RPMI8226 (cell line): ENCODE results near the gene PIF1.
A peak's percentile ranks its signal among the peaks of the same experiment; 100 is the strongest.

Experiments
- DNase-seq: peaks from one replicate; pipeline ENCODE4 v3.0.0-alpha.2; 2015

The PIF1 gene

GRCh38 chr15:64825431-64826294 is at the start of gene PIF1:
PIF1 (minus strand) TSS chr15:64825647; CDS start chr15:64824335, 1,312 bp downstream.
- DNase-seq: peak; percentile 100

GRCh38 chr15:64870353-64870752 is 44.9 kb upstream of the PIF1 start:
- no peak for DNase-seq

- DNase-seq: no peak
Observed at GRCh38 chr15:64869501-64869900, 44.1 kb upstream of the PIF1 start.

DNA sequence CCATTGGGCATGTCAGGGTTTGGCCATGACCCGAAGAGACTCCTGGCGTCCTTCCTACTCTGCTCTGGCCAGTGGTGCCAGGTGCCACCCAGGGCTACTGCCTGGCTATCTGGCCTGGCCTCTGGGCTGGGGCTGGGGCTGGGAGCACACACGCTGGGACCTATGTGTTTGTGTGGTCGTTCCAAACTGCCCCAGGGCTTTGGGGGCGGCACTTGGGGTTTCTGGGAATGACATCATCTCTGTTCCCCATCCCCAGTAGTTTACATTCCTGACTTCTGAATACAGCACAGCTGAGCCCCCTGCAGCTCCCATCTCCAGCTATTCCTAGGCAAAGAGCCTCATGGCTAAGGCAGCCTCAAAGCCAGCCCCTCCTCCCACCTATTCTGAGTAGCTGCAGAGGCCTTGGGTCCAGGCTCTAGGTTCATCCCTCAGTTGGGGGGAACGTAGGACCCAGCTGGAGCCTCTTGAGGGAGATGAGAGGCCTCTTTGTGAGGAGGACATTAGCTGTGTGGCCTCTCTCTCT is 40.6 kb upstream of the PIF1 start:
- DNase-seq: no peak

DNA sequence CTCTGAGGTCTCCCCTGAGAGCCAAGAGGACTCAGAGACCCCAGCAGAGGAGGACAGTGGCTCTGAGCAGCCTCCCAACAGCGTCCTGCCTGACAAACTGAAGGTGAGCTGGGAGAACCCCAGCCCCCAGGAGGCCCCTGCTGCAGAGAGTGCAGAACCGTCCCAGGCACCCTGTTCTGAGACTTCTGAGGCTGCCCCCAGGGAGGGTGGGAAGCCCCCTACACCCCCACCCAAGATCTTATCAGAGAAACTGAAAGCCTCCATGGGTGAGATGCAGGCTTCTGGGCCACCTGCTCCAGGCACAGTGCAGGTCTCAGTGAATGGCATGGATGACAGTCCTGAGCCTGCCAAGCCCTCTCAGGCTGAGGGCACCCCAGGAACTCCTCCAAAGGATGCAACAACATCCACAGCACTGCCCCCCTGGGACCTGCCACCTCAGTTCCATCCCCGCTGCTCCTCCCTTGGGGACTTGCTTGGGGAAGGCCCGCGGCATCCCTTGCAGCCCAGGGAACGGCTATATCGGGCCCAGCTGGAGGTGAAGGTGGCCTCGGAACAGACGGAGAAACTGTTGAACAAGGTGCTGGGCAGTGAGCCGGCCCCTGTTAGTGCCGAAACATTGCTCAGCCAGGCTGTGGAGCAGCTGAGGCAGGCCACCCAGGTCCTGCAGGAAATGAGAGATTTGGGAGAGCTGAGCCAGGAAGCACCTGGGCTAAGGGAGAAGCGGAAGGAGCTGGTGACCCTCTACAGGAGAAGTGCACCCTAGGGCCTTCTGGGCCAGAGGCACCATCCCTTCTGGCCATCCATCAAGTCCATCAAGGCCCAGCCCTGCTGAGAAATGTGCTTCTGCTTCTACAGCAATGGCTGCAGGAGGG is 39.9 kb upstream of the PIF1 start:
- DNase-seq: no peak

DNA sequence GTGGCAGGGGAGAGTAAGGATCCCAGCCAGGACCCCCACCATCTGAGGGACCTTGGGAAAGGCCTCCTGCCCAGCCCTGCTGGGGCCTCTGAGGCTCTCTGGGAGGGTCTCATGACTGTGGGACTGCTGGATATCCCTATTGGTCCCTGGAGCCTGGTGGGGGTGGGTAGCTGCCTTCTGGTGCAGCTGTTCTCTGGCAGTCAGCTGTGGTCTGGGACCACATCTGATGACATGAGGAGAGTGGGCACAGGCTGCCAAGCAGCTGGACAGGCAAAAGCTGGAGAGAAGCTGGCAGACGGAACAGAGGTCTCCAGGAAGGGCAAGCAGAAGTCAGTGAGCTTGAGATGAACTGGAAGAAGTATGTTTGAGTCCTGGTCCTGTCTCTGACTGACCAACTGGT is 38.6 kb upstream of the PIF1 start:
- no peak for DNase-seq

DNA sequence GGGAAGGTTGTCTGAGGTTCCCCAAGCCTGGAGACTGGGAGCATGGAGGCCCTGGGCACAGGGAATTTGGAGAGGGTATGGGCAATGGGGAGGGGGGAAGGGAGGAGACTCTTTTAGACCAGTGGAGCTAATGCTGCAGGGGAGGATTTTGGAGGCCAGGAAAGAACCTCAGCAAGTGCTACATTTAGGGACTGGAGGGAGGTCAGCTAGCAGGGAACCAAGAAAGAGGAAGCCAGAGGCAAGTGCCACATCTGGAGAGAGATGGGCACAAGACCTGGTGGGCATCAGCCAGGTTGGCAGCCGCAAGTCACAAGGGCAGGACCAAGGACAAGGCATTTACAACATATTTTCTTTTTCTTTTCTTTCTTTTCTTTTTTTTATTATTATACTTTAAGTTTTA is 37.0 kb upstream of the PIF1 start:
- no peak for DNase-seq

DNA sequence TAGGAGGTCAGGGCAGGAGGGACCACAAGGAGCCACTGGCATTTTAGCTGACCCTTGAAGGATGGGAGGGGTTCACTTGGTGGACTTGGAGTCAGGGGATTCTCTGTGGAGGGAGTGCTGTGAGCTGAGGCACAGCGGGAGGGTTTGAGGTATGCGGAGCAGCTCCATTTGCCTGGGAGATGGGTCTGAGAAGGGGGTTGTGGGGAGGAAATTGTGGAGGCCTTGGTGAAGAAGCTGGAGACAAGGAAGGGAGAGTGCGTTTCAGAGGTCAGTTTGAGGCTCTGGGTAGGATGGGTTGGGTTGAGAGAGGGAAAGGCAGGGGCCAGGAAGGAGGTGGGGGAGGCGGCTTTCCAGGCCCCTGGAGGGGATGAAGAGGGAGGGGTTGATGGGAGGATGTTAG is 36.5 kb upstream of the PIF1 start:
- no peak for DNase-seq

DNA sequence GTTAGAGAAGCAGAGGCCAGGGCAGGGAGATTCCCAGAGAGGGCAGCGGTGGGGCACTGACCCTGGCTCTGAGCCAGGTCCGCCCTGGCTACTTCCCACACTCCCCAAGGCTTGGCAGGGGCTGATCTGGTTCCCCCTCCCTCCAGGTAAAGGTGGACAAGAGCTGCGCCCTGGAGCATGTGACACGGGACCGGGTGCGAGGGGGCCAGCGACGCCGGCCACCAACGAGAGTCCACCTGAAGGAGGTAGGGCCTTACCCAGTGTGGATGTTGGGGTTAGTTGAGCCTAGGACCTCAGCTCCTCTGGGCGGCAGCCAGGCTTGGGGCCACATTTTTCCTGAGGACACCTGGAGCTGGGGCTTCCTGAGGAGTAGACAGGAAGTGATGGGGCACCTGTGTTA is 35.9 kb upstream of the PIF1 start:
- DNase-seq: no peak

GRCh38 chr15:64859226-64859625 is 33.8 kb upstream of the PIF1 start:
- DNase-seq: no peak

DNA sequence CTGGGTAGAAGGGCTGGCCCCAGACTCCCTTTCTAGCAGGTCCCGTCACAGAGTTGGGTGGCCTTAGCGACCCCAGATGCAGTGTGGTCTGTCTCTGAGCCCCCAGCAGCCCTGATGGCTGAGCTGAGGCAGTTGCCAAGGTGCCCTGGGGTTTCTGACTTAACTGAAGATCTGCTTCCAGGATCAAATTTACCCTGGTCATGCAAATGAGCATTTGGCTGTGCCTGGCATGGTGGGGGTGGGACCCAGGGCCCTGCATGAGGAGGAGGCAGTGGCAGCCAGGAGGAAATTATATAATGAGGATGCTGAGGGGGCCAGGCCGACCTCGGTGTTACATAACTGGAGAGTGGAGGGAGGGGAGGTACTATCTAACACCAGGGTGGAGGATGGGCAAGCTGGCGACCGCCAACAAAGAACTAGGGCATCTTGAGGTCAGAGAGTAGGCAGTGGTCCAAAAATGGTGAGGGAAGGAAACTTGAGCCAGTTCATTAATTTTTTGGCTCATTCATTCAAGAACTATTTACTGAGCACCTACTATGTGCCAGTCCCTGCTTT is 32.7 kb upstream of the PIF1 start:
- DNase-seq: peak; percentile 33

DNA sequence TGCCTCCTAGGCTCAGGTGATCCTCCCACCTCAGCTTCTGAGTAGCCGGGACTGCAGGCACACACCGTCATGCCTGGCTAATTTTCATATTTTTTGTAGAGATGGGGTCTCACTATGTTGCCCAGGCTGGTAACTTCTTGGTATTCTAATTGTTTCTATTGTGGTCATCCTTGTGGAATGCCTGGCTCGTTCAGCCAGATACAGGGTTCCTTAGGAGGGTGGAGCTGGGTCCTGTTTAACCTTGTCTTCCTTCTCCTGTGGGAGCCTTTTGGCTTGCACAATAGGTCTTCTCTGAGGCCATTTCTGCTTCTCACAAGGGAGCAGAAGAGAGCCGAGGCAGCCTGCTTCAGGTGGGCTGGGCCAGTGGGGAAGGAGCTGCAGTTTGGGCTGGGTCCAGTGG is 32.0 kb upstream of the PIF1 start:
- DNase-seq: no peak

- no peak for DNase-seq
Observed at GRCh38 chr15:64856429-64857145, 31.1 kb upstream of the PIF1 start.

- DNase-seq: no peak
Observed at GRCh38 chr15:64855205-64855975, 29.9 kb upstream of the PIF1 start.

DNA sequence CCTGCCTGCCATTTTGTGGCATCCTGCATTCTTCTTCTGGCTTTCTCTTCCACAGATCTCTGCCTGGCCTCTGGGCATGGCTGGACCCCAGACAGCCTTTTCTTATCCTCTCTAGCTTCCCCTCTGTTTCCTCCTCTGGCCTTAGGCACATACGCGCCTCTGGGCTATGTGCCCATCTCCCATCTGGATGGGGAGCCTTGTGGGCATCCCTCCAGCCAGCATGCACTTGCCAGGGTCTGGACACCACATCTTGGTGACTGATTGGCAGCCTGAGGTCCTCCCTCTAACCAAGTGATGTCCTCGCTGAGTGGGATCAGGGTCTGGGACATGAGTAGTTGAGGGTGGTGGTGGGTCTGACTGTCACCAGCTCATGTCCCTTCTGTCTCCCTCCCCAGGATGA is 29.1 kb upstream of the PIF1 start:
- no peak for DNase-seq

DNA sequence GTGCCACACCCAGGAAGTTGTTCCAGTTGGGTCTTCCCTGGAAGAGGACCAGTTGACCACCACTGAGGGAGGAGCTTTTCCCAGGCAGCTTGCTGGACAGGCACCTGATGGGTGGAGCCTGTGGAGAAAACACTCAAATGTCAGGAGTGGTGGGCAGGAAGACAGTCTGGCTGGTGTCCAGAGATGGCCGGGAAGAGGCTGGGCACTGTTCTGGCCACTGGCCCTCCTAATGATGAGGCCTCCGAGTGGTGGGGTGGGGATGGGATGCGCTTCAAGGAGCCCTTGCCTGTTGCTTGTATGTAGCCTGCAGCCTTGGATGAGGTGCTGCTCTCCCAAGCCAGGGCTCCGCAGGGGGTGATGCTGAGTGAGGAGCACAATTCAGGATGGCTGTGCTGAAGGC is 28.6 kb upstream of the PIF1 start:
- no peak for DNase-seq

GRCh38 chr15:64851503-64851840 is 26.0 kb upstream of the PIF1 start:
- DNase-seq: no peak

DNA sequence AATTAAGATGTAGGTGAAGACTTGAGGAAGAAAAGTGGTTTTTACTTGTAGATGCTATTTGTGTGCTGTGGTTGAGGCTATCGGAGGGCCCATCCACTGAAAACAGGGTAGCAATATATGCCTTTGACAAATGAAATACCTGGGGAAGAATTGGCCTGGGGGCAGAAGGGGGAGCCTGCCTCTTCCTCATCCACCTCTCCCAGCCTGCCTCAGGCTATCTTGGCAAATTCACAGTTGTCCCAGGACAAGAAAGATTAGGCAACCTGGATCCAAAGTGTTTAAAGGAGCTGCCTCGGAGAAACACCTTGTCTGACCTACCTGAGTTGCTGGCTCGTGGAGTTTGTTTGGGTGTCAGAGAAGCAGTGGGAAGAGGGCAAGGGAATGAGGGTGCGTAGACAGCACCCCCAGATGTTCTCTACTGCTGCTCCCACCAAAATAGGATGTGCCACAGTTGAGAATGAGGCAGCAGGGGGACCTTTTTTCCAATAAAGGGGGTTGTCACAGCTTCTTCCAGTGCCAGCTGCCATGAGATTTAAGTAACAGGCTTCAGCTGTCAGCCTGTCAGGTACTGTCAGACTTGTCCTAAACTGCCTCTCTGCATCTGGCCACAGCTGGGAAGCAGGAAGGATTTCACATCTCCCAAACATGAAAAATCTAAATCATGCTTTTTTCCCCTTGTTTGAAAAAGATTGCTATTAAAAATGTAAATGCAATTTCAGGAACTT is 25.5 kb upstream of the PIF1 start:
- DNase-seq: no peak

- no peak for DNase-seq
Observed at GRCh38 chr15:64847876-64848716, 22.6 kb upstream of the PIF1 start.

DNA sequence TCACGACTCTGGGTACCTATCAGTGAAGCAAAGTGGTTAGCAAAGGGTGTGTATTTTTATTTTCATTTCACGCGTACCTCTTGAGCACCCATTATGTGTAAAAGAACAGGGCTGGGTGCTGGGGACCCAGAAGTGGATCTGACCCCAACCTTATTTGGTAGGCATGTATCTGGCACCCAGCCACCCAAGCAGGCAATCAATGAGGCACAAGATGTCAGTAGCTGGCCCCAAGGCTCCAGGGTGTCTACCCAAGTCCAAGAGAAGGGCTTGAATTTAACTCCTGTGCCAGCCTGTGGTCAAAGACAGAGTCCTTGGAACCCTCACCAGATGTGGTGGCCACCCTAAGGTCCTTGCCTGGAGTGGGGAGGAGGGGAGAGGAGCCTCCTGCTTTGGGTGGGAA is 22.0 kb upstream of the PIF1 start:
- no peak for DNase-seq
